DMS 273 (cell line): ENCODE data around the gene METTL21C.

Experiments
- DNase-seq: peaks from one replicate; lab custom pipeline; 2025; ENCODE audit not compliant: unreplicated experiment; lab: John Stamatoyannopoulos, UW

Gene METTL21C

DNA sequence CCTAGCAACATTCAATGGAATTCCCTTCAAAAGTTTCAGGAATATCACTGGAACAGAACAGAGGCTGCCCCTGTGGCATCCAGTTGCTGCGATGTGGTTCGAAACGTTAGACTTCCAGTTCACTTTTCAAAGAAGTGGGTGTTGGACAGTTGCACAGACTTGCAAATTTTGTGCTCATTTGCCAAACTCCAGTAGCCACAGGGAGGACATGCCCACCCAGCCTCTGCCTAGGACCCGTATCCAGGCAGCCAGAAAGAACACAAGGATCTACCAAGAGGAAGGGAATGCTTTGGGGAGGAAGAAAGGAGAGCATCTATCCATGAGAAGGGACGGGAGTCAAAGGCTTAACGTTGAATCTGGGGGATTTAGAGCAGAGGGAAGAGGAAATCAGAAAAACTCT lies at the start of gene METTL21C:
Gene METTL21C, minus strand, starts transcription at position 108 of the 400 bp plus-strand sequence. CDS start 546 bp downstream, outside the sequence.
- DNase-seq, result no peak

- DNase-seq, result no peak
Measured at GRCh38 chr13:102742506-102742905, 47.7 kb upstream of the METTL21C start.

DNA sequence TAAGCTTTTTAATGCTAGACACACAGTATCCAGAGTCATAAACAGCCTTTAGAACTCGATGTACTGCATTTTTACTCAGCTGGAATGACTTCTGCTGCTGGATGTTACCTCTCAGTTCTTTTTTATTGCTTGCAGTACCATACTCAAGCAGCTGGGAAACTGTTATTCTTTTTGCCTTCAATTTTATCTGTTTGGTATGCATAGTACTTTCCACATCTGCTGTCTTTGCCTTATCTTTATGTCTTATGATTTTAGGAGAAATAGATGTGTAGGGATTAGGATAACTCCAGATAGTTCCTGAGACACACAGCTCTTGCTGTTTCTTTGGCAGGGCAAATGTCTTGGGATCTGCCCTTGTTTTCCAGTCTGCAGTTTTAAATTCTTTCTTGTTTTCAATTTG lies 47.3 kb upstream of the METTL21C start:
- no peak for DNase-seq

DNA sequence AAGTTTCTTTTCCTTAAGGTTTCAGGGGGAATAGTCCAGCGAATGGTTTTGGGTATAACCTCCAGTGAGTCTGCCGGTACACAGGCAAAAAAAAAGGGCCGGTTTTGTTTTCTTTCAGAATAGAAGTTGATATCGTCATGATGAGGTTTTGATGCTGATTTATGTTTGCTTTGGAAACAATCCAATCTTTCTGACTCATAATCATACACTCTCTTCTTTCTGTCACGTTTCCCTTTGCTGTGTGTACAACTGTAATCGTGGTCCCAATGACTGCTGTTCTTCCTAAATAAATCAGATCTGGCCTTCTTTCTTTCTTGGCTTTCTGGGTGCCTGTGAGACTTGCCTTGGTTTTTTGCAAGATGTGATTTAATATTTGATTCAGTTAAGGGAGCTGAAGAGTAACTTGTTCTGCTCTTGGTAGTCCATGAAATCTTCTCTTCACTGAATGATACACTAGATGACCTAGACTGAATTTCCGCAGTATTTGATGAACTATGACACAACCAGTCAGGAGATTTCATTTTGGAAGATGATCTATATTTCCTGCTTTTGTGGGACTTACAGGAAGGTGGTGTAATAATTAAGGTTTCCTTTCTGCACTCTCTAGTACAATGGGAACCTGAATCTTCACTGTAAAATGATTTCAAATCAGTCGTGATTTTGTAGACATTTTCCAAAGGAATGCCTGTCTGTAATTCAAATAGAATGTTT lies 34.9 kb upstream of the METTL21C start:
- peak; percentile 4 for DNase-seq

GRCh38 chr13:102726430-102726829 lies 31.6 kb upstream of the METTL21C start:
- DNase-seq, result peak; percentile 87

DNA sequence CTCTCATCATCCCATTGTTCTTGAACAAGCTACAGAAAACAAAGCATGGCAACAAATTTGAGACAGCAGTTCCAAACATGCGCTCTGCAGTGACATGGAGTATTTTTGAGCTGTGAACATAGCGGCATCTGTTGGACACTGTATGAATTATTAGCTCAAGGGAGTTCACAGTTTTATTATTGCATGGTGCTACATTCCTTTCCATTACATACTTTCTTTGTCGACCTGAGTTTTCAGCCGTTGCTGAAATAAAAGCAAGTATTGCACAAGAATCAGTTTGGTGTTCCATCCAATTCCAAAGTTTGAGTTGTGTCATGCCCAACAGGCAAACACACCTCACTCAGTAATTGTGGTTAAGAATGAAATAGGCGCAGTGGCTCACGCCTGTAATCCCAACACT lies 30.1 kb upstream of the METTL21C start:
- peak; percentile 71 for DNase-seq

DNA sequence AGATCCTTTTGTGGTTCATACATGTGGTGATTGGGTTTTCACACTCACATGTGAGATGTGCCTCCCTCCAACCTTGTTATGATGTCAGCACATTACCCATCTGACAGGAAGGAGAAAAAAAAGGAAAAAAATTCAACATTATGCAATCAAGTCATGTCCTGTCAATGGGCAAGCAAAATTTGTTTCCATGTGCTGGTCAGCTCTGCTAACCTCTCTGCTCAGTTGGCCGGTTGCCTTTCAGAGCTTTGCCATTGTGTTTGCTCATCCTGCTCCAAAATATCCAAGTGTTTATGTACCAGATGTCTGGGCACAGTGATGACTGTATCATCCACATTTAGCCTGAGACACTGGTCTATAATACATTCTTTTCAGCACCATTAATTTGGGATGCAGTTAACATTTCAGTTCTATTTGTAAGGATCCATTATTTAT lies 27.0 kb upstream of the METTL21C start:
- DNase-seq, result no peak

DNA sequence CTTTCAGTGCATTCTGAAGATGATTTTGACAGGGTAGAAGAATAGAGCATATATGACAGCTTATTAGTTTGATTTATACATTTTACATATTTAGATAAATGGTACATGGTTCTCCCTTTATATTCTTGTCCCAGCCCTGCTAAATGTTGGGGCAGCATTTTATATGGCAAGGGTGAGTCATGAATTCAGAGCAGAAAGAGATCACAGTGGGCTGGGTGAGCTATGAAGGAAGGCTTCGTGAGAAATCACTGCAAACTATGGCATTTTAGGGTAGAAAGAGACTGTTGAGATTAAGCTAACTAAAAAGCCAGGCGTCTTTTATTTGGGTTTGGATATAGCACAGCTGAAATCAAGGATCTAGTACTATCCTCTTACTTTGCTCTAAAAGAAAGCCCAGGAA lies 23.9 kb upstream of the METTL21C start:
- DNase-seq, result no peak

- no peak for DNase-seq
Measured at GRCh38 chr13:102715447-102715846, 20.6 kb upstream of the METTL21C start.

DNA sequence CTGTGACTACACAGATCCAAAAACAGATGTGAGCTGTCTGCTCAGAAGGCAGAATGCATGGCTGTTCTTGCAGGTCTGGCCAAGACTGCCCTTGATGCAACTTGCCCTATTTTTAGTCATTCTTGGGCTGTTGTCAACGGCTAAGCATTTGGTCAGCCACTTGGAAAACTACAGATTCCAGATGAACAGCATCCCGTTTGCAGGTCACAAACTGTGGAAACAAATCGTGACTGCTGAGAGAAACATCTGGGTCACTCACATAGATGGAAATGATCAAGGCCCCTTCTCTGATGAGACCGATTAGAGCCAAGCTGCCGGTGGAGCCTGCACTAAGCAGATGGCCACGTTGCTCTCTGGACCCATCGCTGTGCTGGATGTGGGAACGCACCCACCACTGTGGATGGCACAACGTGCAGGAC lies 15.4 kb upstream of the METTL21C start:
- DNase-seq, result no peak

- DNase-seq, result no peak
Measured at GRCh38 chr13:102709536-102709935, 14.7 kb upstream of the METTL21C start.

DNA sequence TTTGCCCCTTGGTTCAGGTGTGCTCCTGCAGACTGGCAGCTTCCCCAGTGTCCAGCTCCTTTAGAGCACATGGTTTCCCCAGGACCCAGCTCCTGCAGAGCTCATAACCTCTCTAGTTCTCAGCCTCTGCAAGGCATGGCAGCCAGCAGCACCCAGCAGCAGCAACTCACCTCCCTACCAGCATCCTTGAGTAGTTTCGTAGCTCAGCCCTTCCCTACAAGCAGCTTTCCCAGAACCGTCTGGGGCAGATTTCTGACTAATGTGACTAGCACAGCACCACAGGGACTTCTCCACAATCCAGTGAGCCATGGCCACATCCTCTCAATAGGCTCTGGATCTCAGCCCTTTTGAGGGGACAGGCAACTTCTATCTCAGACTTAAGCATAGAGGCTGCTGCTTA lies 14.1 kb upstream of the METTL21C start:
- no peak for DNase-seq

GRCh38 chr13:102708211-102708610 lies 13.4 kb upstream of the METTL21C start:
- no peak for DNase-seq

DNA sequence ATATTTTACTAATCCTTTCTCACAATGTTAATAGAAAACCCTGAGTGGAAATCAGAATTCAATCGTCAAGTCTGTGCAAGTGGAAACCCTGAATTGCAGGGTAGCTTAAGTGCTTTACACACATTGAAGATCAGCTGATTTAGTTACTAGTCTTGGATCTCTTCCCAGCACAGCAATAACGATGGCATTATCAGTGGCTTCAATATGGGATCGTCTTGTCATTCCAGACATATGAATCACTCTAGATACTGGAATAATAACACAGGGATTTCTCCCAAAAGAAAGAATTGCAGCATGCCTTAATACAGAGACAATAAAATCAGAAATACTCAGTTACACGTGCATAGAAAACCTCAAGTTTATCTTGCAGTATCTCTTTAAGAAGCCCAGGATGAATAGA lies 12.6 kb upstream of the METTL21C start:
- DNase-seq, result peak; percentile 12

GRCh38 chr13:102704238-102705058 lies 9.6 kb upstream of the METTL21C start:
- DNase-seq, result no peak

DNA sequence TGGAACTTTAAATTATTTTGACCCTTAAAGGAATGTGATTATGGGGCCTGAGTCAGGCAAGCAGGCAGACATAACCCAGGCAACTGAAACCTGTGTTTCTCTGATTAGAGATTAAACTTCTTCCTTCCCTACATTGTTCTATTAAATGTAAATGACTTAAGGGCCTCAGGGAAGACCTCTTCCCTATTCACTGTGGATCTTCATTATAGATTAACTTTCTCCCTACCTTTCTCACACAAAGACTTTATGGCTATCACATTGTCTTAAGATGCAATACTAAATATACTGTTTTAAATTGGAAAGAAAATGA lies 8.8 kb upstream of the METTL21C start:
- no peak for DNase-seq

GRCh38 chr13:102702965-102703725 lies 8.3 kb upstream of the METTL21C start:
- no peak for DNase-seq

DNA sequence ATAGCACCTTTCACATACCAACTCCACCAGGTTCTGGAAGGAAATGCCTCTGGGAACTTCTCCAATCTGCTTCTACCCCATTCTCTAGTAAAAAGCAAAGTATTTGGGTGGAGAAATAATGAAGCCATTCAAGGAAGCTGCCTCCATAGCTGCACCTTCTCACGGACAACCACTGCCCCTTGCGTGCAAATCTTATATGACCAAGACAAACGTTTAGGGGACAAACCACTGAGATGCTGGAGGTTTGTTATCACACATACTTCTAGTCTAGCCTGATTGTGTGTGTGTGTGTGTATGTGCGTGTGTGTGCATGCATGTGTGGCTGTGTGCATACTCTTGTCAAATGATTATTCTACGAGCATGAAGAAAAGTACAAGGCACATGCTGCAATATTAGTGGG lies 6.5 kb upstream of the METTL21C start:
- DNase-seq, result no peak

- DNase-seq, result no peak
Measured at GRCh38 chr13:102700088-102701031, 5.5 kb upstream of the METTL21C start.

DNA sequence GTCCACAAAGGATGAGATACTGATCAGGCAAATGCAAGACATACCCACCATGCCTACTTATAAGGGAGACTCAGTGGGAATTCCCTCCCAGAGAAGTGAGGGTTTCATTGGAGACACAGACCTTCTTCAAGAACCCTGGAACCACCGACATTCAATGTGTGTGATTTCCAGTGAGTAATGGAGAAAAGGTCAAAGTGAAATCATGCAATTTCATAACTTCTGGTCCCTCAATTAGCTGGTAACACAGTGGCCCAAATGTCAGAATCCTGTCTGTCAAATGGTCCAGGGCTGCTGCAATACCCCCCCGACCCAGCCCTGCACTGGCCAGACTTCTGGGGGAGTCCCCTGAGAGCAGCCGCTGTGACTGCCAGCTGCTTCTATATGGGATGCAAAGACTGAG lies 4.7 kb upstream of the METTL21C start:
- no peak for DNase-seq

DNA sequence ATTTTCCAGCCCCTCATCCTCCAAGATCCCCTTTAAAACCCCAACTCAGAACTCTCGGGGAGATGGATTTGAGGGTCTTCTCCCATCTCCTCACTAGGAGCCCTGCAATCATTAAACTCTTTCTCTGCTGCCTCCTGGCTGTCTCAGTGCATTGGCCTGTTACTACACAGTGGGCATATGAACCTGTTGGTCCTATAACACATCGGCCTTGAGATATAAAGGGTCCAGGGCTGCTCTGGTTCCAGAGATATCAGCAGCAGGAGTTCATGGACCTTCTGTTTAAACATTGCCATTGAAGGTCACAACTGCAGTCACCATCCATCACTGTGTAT lies 3.8 kb upstream of the METTL21C start:
- no peak for DNase-seq
